ENCODE results near the gene BTBD6.
"Not testable (repeated sequence)": the region's sequence is repeated elsewhere in the genome, so short reads cannot be mapped to it uniquely, and the experiment has no call there.

BTBD6 gene

DNA sequence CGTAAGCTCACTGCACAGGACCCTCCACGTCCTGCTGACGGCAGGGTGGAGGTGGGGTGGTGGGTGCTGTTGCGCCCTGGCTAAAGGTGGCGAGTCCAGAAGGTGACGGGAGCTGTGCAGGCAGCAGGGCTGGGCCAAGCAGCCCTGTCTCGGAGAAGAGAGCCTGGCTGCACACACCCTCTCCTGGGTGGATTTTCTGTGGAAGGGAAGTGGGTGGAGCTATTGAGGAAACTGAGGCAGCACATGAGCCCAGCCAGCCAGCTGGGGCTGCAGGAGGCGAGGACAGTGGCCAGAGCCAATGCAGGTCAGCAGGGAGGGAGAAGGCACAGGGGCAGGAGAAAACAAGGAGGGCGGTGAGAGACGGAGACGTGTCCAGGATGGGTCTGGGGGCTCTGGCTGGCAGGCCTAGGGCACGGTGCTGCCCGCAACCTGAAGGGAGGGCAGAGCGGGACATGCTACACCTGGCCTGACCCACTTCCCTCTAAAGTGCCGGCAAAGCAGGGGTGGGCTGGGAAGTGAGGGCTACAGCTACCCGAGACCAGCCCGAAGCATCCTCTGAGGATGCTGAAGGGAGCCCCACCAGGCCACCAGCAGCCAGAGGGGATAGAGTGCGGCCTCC lies 20.5 kb downstream of the BTBD6 start:
- in situ Hi-C loops (cut with MboI; ENCODE audit: low sequenced_read_pairs) = no loop called here

- in situ Hi-C loops (cut with MboI; ENCODE audit: low sequenced_read_pairs) = no loop called here
Measured at GRCh38 chr14:105269405-105269804, 21.1 kb downstream of the BTBD6 start.

DNA sequence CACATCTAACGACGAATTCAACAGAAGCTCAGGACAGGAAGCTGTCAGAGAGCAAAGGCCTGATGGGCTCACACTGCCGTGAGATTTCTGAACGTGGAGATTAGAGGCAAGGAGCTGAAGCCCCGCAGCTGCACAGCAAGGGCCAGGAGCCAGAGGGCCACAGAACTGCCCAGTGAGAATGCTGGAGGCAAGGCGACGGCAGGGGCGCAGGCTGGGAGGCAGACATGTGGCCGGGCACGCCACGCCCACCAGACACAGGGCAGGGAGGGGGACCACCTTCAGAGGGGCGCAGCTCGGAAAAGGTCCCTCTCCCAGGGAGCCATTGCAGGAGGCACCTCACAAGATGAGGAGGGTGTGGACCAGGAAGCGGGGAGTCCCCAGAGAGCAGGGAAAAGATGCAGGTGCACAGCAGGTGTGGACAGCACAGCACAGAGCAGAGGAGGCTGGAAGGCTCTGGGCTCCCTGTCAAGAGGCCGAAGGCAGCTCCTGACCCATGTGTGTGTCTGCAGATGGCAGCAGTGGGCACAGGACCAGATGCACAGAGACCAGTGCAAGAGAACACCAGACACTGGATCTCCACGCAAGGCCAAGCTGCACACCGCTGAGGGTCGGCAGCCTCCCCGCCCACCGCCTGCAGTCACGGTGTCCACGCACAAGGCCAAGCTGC lies 23.0 kb downstream of the BTBD6 start:
- in situ Hi-C loops (cut with MboI; ENCODE audit: low sequenced_read_pairs) = no loop called here

- in situ Hi-C loops (cut with MboI; ENCODE audit: low sequenced_read_pairs) = no loop called here
Measured at GRCh38 chr14:105272623-105273022, 24.3 kb downstream of the BTBD6 start.

GRCh38 chr14:105273062-105273461 lies 24.7 kb downstream of the BTBD6 start:
- in situ Hi-C loops (cut with MboI; ENCODE audit: low sequenced_read_pairs) = no loop called here

DNA sequence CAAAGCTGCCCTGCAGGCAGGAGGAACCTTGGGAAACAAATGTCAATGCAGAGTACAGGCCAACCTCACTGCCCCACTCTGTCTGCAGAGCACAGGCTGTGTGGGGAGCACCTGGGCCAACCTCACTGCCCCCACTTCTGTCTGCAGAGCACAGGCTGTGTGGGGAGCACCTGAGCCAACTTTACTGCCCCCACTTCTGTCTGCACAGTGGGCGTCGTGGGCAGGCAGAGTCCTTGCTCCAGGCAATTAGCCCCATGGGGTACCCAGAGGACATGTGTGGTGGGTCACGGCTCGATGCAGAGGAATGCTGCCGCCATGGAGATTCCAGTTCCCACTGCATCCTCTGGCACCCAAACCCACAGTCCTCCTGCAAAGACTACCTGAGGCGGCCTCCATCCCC lies 26.3 kb downstream of the BTBD6 start:
- in situ Hi-C loops (cut with MboI; ENCODE audit: low sequenced_read_pairs) = no loop called here

- in situ Hi-C loops (cut with MboI; ENCODE audit: low sequenced_read_pairs) = no loop called here
Measured at GRCh38 chr14:105275267-105275946, 27.1 kb downstream of the BTBD6 start.

DNA sequence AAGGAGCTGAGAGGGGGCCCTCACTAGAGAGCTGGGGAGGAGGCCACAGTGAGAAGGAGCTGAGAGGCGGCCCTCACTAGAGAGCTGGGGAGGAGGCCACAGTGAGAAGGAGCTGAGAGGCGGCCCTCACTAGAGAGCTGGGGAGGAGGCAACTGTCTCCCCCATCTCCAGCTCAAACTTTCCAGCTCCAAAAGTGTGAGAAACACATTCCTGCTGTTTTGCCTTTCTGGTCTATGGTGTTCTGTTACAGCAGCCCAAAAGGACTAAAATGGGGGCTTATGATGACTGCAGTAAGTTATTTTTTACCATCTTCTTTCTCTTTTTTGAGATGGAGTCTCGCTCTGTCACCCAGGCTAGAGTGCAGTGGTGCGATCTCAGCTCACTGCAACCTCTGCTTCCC lies 29.1 kb downstream of the BTBD6 start:
- in situ Hi-C loops (cut with MboI; ENCODE audit: low sequenced_read_pairs) = not testable (repeated sequence)

GRCh38 chr14:105279642-105280361 lies 31.5 kb downstream of the BTBD6 start:
- in situ Hi-C loops (cut with MboI; ENCODE audit: low sequenced_read_pairs) = no loop called here

GRCh38 chr14:105280525-105280924 lies 32.2 kb downstream of the BTBD6 start:
- in situ Hi-C loops (cut with MboI; ENCODE audit: low sequenced_read_pairs) = no loop called here

GRCh38 chr14:105281371-105282097 lies 33.2 kb downstream of the BTBD6 start:
- in situ Hi-C loops (cut with MboI; ENCODE audit: low sequenced_read_pairs) = no loop called here

GRCh38 chr14:105282098-105282725 lies 33.9 kb downstream of the BTBD6 start:
- in situ Hi-C loops (cut with MboI; ENCODE audit: low sequenced_read_pairs) = no loop called here

- in situ Hi-C loops (cut with MboI; ENCODE audit: low sequenced_read_pairs) = no loop called here
Measured at GRCh38 chr14:105283028-105283427, 34.7 kb downstream of the BTBD6 start.

DNA sequence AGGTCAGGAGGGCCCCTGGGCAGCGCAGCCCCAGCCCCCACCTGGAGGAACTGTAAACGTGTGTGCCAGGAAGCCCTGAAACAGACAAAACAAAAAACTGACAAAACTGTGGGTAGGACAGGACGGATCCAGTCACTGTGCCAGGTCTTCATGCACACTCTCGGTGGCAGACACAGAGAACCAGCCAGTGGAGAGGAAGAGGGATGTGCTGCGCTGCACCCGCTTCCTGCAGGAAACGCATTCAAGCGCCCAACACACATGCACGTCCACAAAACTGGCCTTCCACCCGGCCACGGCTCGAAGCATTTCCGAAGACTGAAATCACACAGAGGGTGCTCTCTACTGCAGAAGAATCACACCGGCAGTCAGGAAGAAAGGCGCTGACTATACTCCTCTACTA lies 35.6 kb downstream of the BTBD6 start:
- in situ Hi-C loops (cut with MboI; ENCODE audit: low sequenced_read_pairs) = no loop called here

GRCh38 chr14:105285174-105285573 lies 36.8 kb downstream of the BTBD6 start:
- in situ Hi-C loops (cut with MboI; ENCODE audit: low sequenced_read_pairs) = no loop called here

DNA sequence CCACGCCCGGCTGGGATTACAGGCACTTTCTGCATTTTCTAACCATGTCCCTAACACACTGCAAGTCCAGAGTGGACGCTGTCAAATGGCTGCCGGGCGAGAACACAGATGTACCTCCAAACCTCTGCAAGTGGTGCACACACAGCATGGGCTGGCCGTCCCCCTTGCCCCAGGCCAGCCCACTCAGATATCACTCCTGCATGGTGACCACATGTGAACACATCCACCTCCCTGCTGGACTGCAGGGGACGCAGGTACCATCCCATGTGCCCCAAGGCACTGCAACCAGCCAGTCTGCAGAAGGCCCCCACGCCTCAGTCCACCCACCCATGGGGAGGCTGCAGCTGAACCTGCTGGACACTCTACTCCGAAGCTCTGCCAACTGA lies 38.4 kb downstream of the BTBD6 start:
- in situ Hi-C loops (cut with MboI; ENCODE audit: low sequenced_read_pairs) = no loop called here

- in situ Hi-C loops (cut with MboI; ENCODE audit: low sequenced_read_pairs) = no loop called here
Measured at GRCh38 chr14:105287249-105288102, 39.1 kb downstream of the BTBD6 start.

- in situ Hi-C loops (cut with MboI; ENCODE audit: low sequenced_read_pairs) = not testable (repeated sequence)
Measured at GRCh38 chr14:105288936-105289335, 40.6 kb downstream of the BTBD6 start.

- in situ Hi-C loops (cut with MboI; ENCODE audit: low sequenced_read_pairs) = no loop called here
Measured at GRCh38 chr14:105290621-105291346, 42.5 kb downstream of the BTBD6 start.

Data from HL-60/S4 treated with retinoic acid at 250 ng/mL for 4 days and 3 days (cell line).